Measurements from ENCODE around the gene TMEM225B. TPM values are rescaled to one million over a fixed set of nuclear protein-coding genes. Genes with fewer than 3 reads are reported as not detected.
"Not testable (repeated sequence)": the region's sequence is repeated elsewhere in the genome, so short reads cannot be mapped to it uniquely, and the experiment has no call there.

Gene TMEM225B
- total RNA-seq, 1 donor from 2014 or later, result 1.0 TPM

- intact Hi-C loops (cut with DNase I), result no loop called here
- no peaks in the 10 kb centered on the region for H3K9me3 ChIP-seq
- H3K4me3 ChIP-seq, result no peak overlapping the region
- no peak for DNase-seq
- H3K36me3 ChIP-seq, result peaks cover 55% of the 10 kb centered on the region
- TF ChIP-seq CTCF (IDR thresholded peaks at IDR 0.05), result no peak
- no peak overlapping the region for H3K27ac ChIP-seq
- no peaks in the 10 kb centered on the region for H3K27me3 ChIP-seq
- ATAC-seq, result no peak
- no peaks in the 10 kb centered on the region for H3K4me1 ChIP-seq
These were observed 24.8 kb upstream of the TMEM225B start for GRCh38 chr7:99573257-99573656.

GRCh38 chr7:99576251-99576650, 21.8 kb upstream of the TMEM225B start:
- Histone ChIP-seq H3K9me3 (no peaks in the 10 kb centered on the region), H3K27ac (peak overlapping the region; percentile 30), H3K4me3 (no peak overlapping the region), H3K4me1 (peaks cover 7% of the 10 kb centered on the region), H3K36me3 (peaks cover 29% of the 10 kb centered on the region), H3K27me3 (no peaks in the 10 kb centered on the region)
- intact Hi-C loops (cut with DNase I), result no loop called here
- DNase-seq (no peak), ATAC-seq (no peak)
- TF ChIP-seq CTCF (IDR thresholded peaks at IDR 0.05), result no peak

GRCh38 chr7:99579281-99579955, 18.6 kb upstream of the TMEM225B start:
- H3K27me3 ChIP-seq, result no peaks in the 10 kb centered on the region
- no peaks in the 10 kb centered on the region for H3K36me3 ChIP-seq
- no peaks in the 10 kb centered on the region for H3K9me3 ChIP-seq
- peaks cover 7% of the 10 kb centered on the region for H3K4me1 ChIP-seq
- no peak for TF ChIP-seq CTCF (IDR thresholded peaks at IDR 0.05)
- H3K4me3 ChIP-seq, result peak overlapping the region; percentile 61
- ATAC-seq (no peak), DNase-seq (no peak)
- intact Hi-C loops (cut with DNase I), result no loop called here
- H3K27ac ChIP-seq, result peak overlapping the region; percentile 55

GRCh38 chr7:99579956-99580777, 17.9 kb upstream of the TMEM225B start:
- intact Hi-C loops (cut with DNase I), result no loop called here
- H3K27ac ChIP-seq, result peak overlapping the region; percentile 55

GRCh38 chr7:99580778-99581332, 17.2 kb upstream of the TMEM225B start:
- H3K27me3 ChIP-seq; H3K4me1 ChIP-seq; H3K36me3 ChIP-seq; H3K9me3 ChIP-seq; intact Hi-C loops (cut with DNase I); DNase-seq; ATAC-seq: not testable (repeated sequence)
- Histone ChIP-seq H3K4me3 (peak overlapping the region; percentile 61), H3K27ac (peak overlapping the region; percentile 55)

More at GRCh38 chr7:99579956-99580777, 17.9 kb upstream of the TMEM225B start:
- Histone ChIP-seq H3K9me3 (no peaks in the 10 kb centered on the region), H3K4me1 (peaks cover 7% of the 10 kb centered on the region), H3K36me3 (no peaks in the 10 kb centered on the region), H3K4me3 (peak overlapping the region; percentile 61), H3K27me3 (no peaks in the 10 kb centered on the region)
- TF ChIP-seq CTCF (IDR thresholded peaks at IDR 0.05), result peak; percentile 40
- peak; percentile 71 for DNase-seq
- ATAC-seq, result peak; percentile 77

GRCh38 chr7:99588868-99589267, 9.2 kb upstream of the TMEM225B start:
- intact Hi-C loops (cut with DNase I), result no loop called here
- Histone ChIP-seq H3K27ac (no peak overlapping the region), H3K36me3 (no peaks in the 10 kb centered on the region), H3K4me1 (no peaks in the 10 kb centered on the region), H3K9me3 (no peaks in the 10 kb centered on the region), H3K27me3 (no peaks in the 10 kb centered on the region), H3K4me3 (no peak overlapping the region)
- DNase-seq, result no peak
- no peak for TF ChIP-seq CTCF (IDR thresholded peaks at IDR 0.05)
- ATAC-seq, result no peak

Measured in upper lobe of right lung (tissue), 1 donor.